HG02759 (cell line): Measurements from ENCODE around the gene SLC24A3.

Experiments used
- ATAC-seq: cut with Tn5 transposase; IDR thresholded peaks from one replicate; pipeline ENCODE4 v1.9.1; 2021; ENCODE audit warnings: mild to moderate bottlenecking, moderate library complexity; ENCODE audit not compliant: unreplicated experiment

Gene SLC24A3

GRCh38 chr20:19212469-19212815 is at the start of gene SLC24A3:
Gene SLC24A3 (plus strand): TSS chr20:19212642.
- ATAC-seq, result no peak

- ATAC-seq, result no peak
Measured at GRCh38 chr20:19170148-19170547, 42.3 kb upstream of the SLC24A3 start.

GRCh38 chr20:19172637-19173036 is 39.8 kb upstream of the SLC24A3 start:
- no peak for ATAC-seq

GRCh38 chr20:19176470-19177052 is 35.9 kb upstream of the SLC24A3 start:
- ATAC-seq, result no peak

GRCh38 chr20:19181552-19181951 is 30.9 kb upstream of the SLC24A3 start:
- ATAC-seq, result no peak

GRCh38 chr20:19185083-19185482 is 27.4 kb upstream of the SLC24A3 start:
- ATAC-seq, result no peak

GRCh38 chr20:19193349-19193748 is 19.1 kb upstream of the SLC24A3 start:
- no peak for ATAC-seq

GRCh38 chr20:19205981-19206396 is 6.5 kb upstream of the SLC24A3 start:
- ATAC-seq, result peak; percentile 57

- ATAC-seq, result no peak
Measured at GRCh38 chr20:19207541-19207940, 4.9 kb upstream of the SLC24A3 start.

GRCh38 chr20:19210391-19211155 is 1.9 kb upstream of the SLC24A3 start:
- ATAC-seq, result no peak

- no peak for ATAC-seq
Measured at GRCh38 chr20:19211252-19211651, 1.2 kb upstream of the SLC24A3 start.

GRCh38 chr20:19211661-19212468 is 577 bp upstream of the SLC24A3 start:
- ATAC-seq, result no peak

- ATAC-seq, result peak; percentile 70
Measured at GRCh38 chr20:19212821-19213502, 520 bp downstream of the SLC24A3 start.

- no peak for ATAC-seq
Measured at GRCh38 chr20:19213946-19214490, 1.6 kb downstream of the SLC24A3 start.

- no peak for ATAC-seq
Measured at GRCh38 chr20:19218411-19218810, 6.0 kb downstream of the SLC24A3 start.

- no peak for ATAC-seq
Measured at GRCh38 chr20:19222520-19223040, 10.1 kb downstream of the SLC24A3 start.

- no peak for ATAC-seq
Measured at GRCh38 chr20:19223640-19224039, 11.2 kb downstream of the SLC24A3 start.

GRCh38 chr20:19231359-19232035 is 19.1 kb downstream of the SLC24A3 start:
- no peak for ATAC-seq

- no peak for ATAC-seq
Measured at GRCh38 chr20:19232997-19233794, 20.8 kb downstream of the SLC24A3 start.
